Measurements from ENCODE around the gene EXD1.
"Not testable (repeated sequence)": the region's sequence is repeated elsewhere in the genome, so short reads cannot be mapped to it uniquely, and the experiment has no call there.

EXD1 gene

DNA sequence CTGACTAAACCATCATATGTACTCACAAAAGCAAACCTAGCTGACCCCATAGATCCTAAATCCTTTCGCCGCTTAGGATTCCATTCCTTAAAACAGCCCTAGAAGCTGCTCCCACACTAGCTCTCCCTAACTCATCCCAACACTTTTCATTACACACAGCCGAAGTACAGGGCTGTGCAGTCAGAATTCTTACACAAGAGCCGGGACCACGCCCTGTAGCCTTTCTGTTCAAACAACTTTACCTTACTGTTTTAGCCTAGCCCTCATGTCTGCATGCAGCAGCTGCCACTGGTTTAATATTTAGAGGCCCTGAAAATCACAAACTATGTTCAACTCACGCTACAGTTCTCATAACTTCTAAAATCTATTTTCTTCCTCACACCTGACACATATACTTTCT, 95.0 kb downstream of the EXD1 start:
- DNase-seq: not testable (repeated sequence)

DNA sequence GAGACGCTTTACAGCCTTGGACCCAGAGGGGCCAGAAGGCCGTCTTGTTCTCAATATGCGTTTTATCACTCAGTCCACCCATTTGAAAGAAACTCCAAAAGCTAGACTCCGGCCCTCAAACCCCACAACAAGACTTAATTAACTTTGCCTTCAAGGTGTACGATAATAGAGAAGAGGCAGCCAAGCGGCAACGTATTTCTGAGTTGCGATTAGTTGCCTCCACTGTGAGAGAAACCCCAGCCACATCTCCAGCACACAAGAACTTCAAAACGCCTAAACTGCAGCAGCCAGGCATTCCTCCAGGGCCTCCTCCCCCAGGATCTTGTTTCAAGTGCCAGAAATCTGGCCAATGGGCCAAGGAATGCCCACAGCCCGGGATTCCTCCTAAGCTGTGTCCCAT, 97.1 kb downstream of the EXD1 start:
- no peak for DNase-seq

Data from fibroblast of skin of right biceps (primary cell).